Fibroblast of pulmonary artery (primary cell): Measurements from ENCODE around the gene AZGP1.
"Not testable (repeated sequence)": the region's sequence is repeated elsewhere in the genome, so short reads cannot be mapped to it uniquely, and the experiment has no call there.

ENCODE experiments used
- DNase-seq: peaks from one replicate; pipeline ENCODE4 v3.0.0-alpha.2; 2010; ENCODE audit warnings: low read depth
- H3K4me3 ChIP-seq: replicated peaks from 2 replicates; pipeline ENCODE4 v1.5.1; 2011; ENCODE audit warnings: low read depth, mild to moderate bottlenecking, control low read depth, low read length, moderate library complexity
- CTCF ChIP-seq: IDR thresholded peaks from 2 replicates; pipeline ENCODE4 v1.5.1; 2011; ENCODE audit warnings: mild to moderate bottlenecking, control low read depth, low read length, inconsistent platforms; ENCODE audit errors: missing control alignments

The AZGP1 gene

GRCh38 chr7:99984593-99984992 is 8.8 kb upstream of the AZGP1 start:
- no peak overlapping the region for H3K4me3 ChIP-seq
- no peak for DNase-seq
- TF ChIP-seq CTCF, result no peak

- not testable (repeated sequence) for H3K4me3 ChIP-seq, DNase-seq
Measured at GRCh38 chr7:99981066-99981465, 5.2 kb upstream of the AZGP1 start.

- not testable (repeated sequence) for DNase-seq, H3K4me3 ChIP-seq
Measured at GRCh38 chr7:99980448-99980872, 4.6 kb upstream of the AZGP1 start.

- DNase-seq, result not testable (repeated sequence)
- TF ChIP-seq CTCF, result peak; percentile 36
Measured at GRCh38 chr7:99979814-99980225, 4.0 kb upstream of the AZGP1 start.

GRCh38 chr7:99976626-99977025 is 795 bp upstream of the AZGP1 start:
- no peak for TF ChIP-seq CTCF
- no peak for DNase-seq
- no peak overlapping the region for H3K4me3 ChIP-seq

More at GRCh38 chr7:99979814-99980225, 4.0 kb upstream of the AZGP1 start:
- not testable (repeated sequence) for H3K4me3 ChIP-seq

GRCh38 chr7:99974681-99975080 is 1.1 kb downstream of the AZGP1 start:
- TF ChIP-seq CTCF, result no peak
- H3K4me3 ChIP-seq, result no peak overlapping the region
- DNase-seq, result no peak

- DNase-seq, H3K4me3 ChIP-seq: not testable (repeated sequence)
Measured at GRCh38 chr7:99973817-99974216, 2.0 kb downstream of the AZGP1 start.

- TF ChIP-seq CTCF, result no peak
- no peak overlapping the region for H3K4me3 ChIP-seq
- DNase-seq, result no peak
Measured at GRCh38 chr7:99971242-99971641, 4.6 kb downstream of the AZGP1 start.

- not testable (repeated sequence) for DNase-seq, H3K4me3 ChIP-seq
Measured at GRCh38 chr7:99969813-99970212, 6.0 kb downstream of the AZGP1 start.
